WTC11 (cell line): Measurements from ENCODE around the gene OAT. TPM values are rescaled to one million over a fixed set of nuclear protein-coding genes. Genes with fewer than 3 reads are reported as not detected.

Source experiments
- ATAC-seq: fragments of 200-7000 bp; cut with Tn5 transposase; 2 replicates; pipeline ENCODE4 v1.10.0; 2021; ENCODE audit warnings: mild to moderate bottlenecking, moderate library complexity
- CTCF ChIA-PET: fragments of 300-600 bp; sonication (Branson Sonifier 250); formaldehyde crosslinking; loops from one replicate; lab custom pipeline; 2021; ENCODE audit warnings: antibody characterized with exemption; lab: Charles Lee
- POLR2A ChIA-PET: fragments of 350-600 bp; sonication (Branson Sonifier 250); formaldehyde crosslinking; loops from one replicate; lab custom pipeline; 2021; ENCODE audit warnings: antibody characterized with exemption; lab: Charles Lee
- DNase-seq: peaks from one replicate; pipeline ENCODE4 v3.0.0; 2021; ENCODE audit warnings: low spot score
- H3K27ac Mint-ChIP-seq: 2 replicates; pipeline ENCODE4 v1.8.0; 2021; ENCODE audit warnings: mixed read lengths
- H3K27me3 Mint-ChIP-seq: 2 replicates; pipeline ENCODE4 v1.8.0; 2021; ENCODE audit warnings: low read depth, mild to moderate bottlenecking, moderate library complexity, mixed read lengths
- H3K36me3 Mint-ChIP-seq: 2 replicates; pipeline ENCODE4 v1.8.0; 2021; ENCODE audit warnings: mixed read lengths
- H3K4me1 Mint-ChIP-seq: 2 replicates; pipeline ENCODE4 v1.8.0; 2022; ENCODE audit warnings: mixed read lengths
- H3K4me3 Mint-ChIP-seq: 2 replicates; pipeline ENCODE4 v1.8.0; 2021; ENCODE audit warnings: mild to moderate bottlenecking, moderate library complexity, mixed read lengths
- H3K9me3 Mint-ChIP-seq: 2 replicates; pipeline ENCODE4 v1.8.0; 2021; ENCODE audit warnings: mixed read lengths
- ATF1 ChIP-seq: sonication (generic); formaldehyde crosslinking; IDR thresholded peaks from 2 replicates; pipeline ENCODE4 v1.8.1; 2023; ENCODE audit warnings: mild to moderate bottlenecking, moderate library complexity, missing genetic modification reagents
- E2F4 ChIP-seq: sonication (generic); formaldehyde crosslinking; IDR thresholded peaks from 2 replicates; pipeline ENCODE4 v1.8.1; 2022; ENCODE audit warnings: low read depth, mild to moderate bottlenecking, moderate library complexity, missing genetic modification reagents, borderline replicate concordance
- E2F5 ChIP-seq: sonication (generic); formaldehyde crosslinking; IDR thresholded peaks from 2 replicates; pipeline ENCODE4 v1.8.1; 2022; ENCODE audit warnings: mild to moderate bottlenecking, moderate library complexity, missing genetic modification reagents
- FOXP1 ChIP-seq: sonication (generic); formaldehyde crosslinking; IDR thresholded peaks from 2 replicates; pipeline ENCODE4 v1.8.0; 2022; ENCODE audit warnings: missing genetic modification reagents, mild to moderate bottlenecking, moderate library complexity, borderline replicate concordance
- FOXP4 ChIP-seq: sonication (generic); formaldehyde crosslinking; IDR thresholded peaks from 2 replicates; pipeline ENCODE4 v1.8.0; 2022; ENCODE audit warnings: mild to moderate bottlenecking, missing genetic modification reagents
- JAZF1 ChIP-seq: fragments of 250-450 bp; sonication (Bioruptor Pico); IDR thresholded peaks from 2 replicates; pipeline ENCODE4 v1.9.0; 2021; ENCODE audit warnings: moderate library complexity, mild to moderate bottlenecking, inconsistent platforms
- JUN ChIP-seq: sonication (generic); formaldehyde crosslinking; IDR thresholded peaks from 2 replicates; pipeline ENCODE4 v1.8.0; 2023; ENCODE audit warnings: mild to moderate bottlenecking, missing genetic modification reagents
- MYBL2 ChIP-seq: sonication (generic); formaldehyde crosslinking; IDR thresholded peaks from 2 replicates; pipeline ENCODE4 v1.8.1; 2023; ENCODE audit warnings: mild to moderate bottlenecking, moderate library complexity, missing genetic modification reagents
- PRRX2 ChIP-seq: fragments of 250-450 bp; sonication (Bioruptor Pico); IDR thresholded peaks from 2 replicates; pipeline ENCODE4 v1.8.0; 2021; ENCODE audit warnings: mild to moderate bottlenecking
- SMAD3 ChIP-seq: sonication (generic); formaldehyde crosslinking; IDR thresholded peaks from 2 replicates; pipeline ENCODE4 v1.8.0; 2022; ENCODE audit warnings: missing genetic modification reagents, mild to moderate bottlenecking, borderline replicate concordance
- TCF7 ChIP-seq: sonication (generic); formaldehyde crosslinking; IDR thresholded peaks from 2 replicates; pipeline ENCODE4 v1.8.0; 2022; ENCODE audit warnings: mild to moderate bottlenecking, low read depth, missing genetic modification reagents, moderate library complexity
- ZBTB43 ChIP-seq: sonication (generic); formaldehyde crosslinking; IDR thresholded peaks from 2 replicates; pipeline ENCODE4 v1.8.1; 2023; ENCODE audit warnings: mild to moderate bottlenecking, missing genetic modification reagents
- ZMAT4 ChIP-seq: fragments of 250-450 bp; sonication (Bioruptor Pico); IDR thresholded peaks from 2 replicates; pipeline ENCODE4 v1.9.0; 2021; ENCODE audit warnings: mild to moderate bottlenecking
- ZNF423 ChIP-seq: fragments of 250-450 bp; sonication (Bioruptor Pico); IDR thresholded peaks from 2 replicates; pipeline ENCODE4 v2.1.2; 2022; ENCODE audit warnings: mild to moderate bottlenecking, moderate library complexity
- ZNF512 ChIP-seq: sonication (generic); formaldehyde crosslinking; IDR thresholded peaks from 2 replicates; pipeline ENCODE4 v1.8.1; 2022; ENCODE audit warnings: missing genetic modification reagents, borderline replicate concordance
- total RNA-seq: library from RNA; stranded (reverse); gene quantifications from 3 replicates; pipeline ENCODE4 v1.2.3, GENCODE V29; 2021

OAT gene
- total RNA-seq, 1 experiment from 2014 or later = 117 TPM

- TF ChIP-seq ZNF512 (CRISPR knock-in tag) = no peak
- TF ChIP-seq E2F4 (CRISPR knock-in tag) = no peak
- TF ChIP-seq ZNF423 (CRISPR knock-in tag) = no peak
- TF ChIP-seq FOXP1 (CRISPR knock-in tag) = no peak
- no peak for TF ChIP-seq MYBL2
- no peak for TF ChIP-seq ATF1 (CRISPR knock-in tag)
Measured at GRCh38 chr10:124423813-124424212, 5.1 kb upstream of the OAT start (continued).

GRCh38 chr10:124422742-124423141 is 4.0 kb upstream of the OAT start:
- Mint-ChIP-seq H3K27ac (no peak overlapping the region), H3K27me3 (peaks cover 18% of the 10 kb centered on the region), H3K4me3 (no peak overlapping the region), H3K4me1 (peaks cover 27% of the 10 kb centered on the region), H3K36me3 (no peaks in the 10 kb centered on the region), H3K9me3 (no peaks in the 10 kb centered on the region)
- ChIA-PET CTCF (interaction anchor here (0.9 to 1.0 kb wide), 2 partner anchors 19 to 27 kb away, joined by 3 read pairs; partner anchors contain the start of gene NKX1-2), POLR2A (no interaction called here)
- no peak for TF ChIP-seq TCF7 (CRISPR knock-in tag)
- TF ChIP-seq E2F4 (CRISPR knock-in tag) = no peak
- no peak for TF ChIP-seq E2F5 (CRISPR knock-in tag)
- no peak for TF ChIP-seq ZMAT4 (CRISPR knock-in tag)
- TF ChIP-seq PRRX2 (CRISPR knock-in tag) = no peak
- TF ChIP-seq JAZF1 (CRISPR knock-in tag) = no peak
- DNase-seq (no peak), ATAC-seq (no peak)

- TF ChIP-seq SMAD3 (CRISPR knock-in tag) (no peak), FOXP4 (CRISPR knock-in tag) (no peak), ZBTB43 (CRISPR knock-in tag) (no peak), JUN (CRISPR knock-in tag) (no peak)
- no peaks in the 10 kb centered on the region for H3K36me3 Mint-ChIP-seq
- ChIA-PET POLR2A (interaction anchor here (1.1 kb wide), 1 partner anchor 321 kb away, joined by 3 read pairs; no protein-coding TSS in a partner anchor), CTCF (interaction anchor here (0.7 to 2.2 kb wide), 2 partner anchors 33 to 41 kb away, joined by 3 to 6 read pairs; partner anchors contain the start of gene LHPP)
- no peak for DNase-seq
- peaks cover 18% of the 10 kb centered on the region for H3K27me3 Mint-ChIP-seq
- no peak overlapping the region for H3K27ac Mint-ChIP-seq
- peaks cover 50% of the 10 kb centered on the region for H3K4me1 Mint-ChIP-seq
- ATAC-seq = no peak
- H3K9me3 Mint-ChIP-seq = no peaks in the 10 kb centered on the region
- no peak overlapping the region for H3K4me3 Mint-ChIP-seq
Measured at GRCh38 chr10:124420254-124420653, 1.5 kb upstream of the OAT start.
